Stimulated activated CD4-positive, alpha-beta T cell treated with anti-CD3 and anti-CD28 coated beads, TNF-alpha, amount 100 ng/mL, for 1 hour (primary cell): Measurements from ENCODE around the gene KIF1B.
A peak's percentile ranks its signal among the peaks of the same experiment; 100 is the strongest.
"Not testable (repeated sequence)": the region's sequence is repeated elsewhere in the genome, so short reads cannot be mapped to it uniquely, and the experiment has no call there.

Source experiments
- DNase-seq, 3 donors: peaks; one replicate each; pipeline ENCODE4 v3.0.0-alpha.2; 2020; ENCODE audit warnings: low read depth in 3 of 3, low spot score in 1 of 3

KIF1B gene

DNA sequence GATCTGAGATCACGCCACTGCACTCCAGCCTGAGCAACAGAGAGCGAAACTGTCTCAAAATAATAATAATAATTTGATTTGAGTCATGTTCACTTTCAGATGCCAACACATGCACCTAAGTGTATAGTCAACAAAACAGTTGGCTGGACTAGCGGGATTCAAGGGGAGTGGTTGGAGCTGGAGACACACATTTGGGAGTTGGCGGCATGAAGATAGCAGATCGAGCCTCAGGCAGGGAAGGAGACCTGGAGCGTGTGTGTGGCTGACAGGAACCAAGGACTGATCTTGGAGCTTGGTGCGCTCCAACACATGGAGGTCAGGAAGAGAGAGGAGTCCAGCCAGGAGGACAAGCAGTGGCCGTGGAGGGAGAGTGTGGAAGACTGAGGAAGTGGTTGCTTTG, 173.8 kb downstream of the KIF1B start:
- no peak for DNase-seq

GRCh38 chr1:10386761-10387676, 176.6 kb downstream of the KIF1B start:
- DNase-seq = no peak

GRCh38 chr1:10387677-10388386, 177.5 kb downstream of the KIF1B start:
- DNase-seq = no peak

DNA sequence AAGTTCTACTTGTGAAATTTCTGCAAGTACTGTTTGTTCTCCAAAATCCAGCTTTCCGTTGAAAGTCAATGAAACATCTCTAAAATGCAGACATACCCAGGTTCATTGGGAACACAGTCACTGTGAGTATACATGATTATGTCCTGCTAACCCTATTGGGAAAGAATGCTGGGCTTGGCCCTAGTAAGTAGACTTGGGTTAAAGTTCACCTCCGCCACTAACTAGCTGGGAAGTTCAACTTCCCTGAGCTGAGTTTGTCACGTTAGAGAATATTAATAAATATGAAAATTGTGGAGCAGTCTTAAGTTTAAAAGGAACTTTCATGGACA, 178.0 kb downstream of the KIF1B start:
- no peak for DNase-seq

GRCh38 chr1:10389271-10389973, 179.1 kb downstream of the KIF1B start:
- no peak for DNase-seq

- DNase-seq = no peak
Observed at GRCh38 chr1:10396870-10397269, 186.5 kb downstream of the KIF1B start.

DNA sequence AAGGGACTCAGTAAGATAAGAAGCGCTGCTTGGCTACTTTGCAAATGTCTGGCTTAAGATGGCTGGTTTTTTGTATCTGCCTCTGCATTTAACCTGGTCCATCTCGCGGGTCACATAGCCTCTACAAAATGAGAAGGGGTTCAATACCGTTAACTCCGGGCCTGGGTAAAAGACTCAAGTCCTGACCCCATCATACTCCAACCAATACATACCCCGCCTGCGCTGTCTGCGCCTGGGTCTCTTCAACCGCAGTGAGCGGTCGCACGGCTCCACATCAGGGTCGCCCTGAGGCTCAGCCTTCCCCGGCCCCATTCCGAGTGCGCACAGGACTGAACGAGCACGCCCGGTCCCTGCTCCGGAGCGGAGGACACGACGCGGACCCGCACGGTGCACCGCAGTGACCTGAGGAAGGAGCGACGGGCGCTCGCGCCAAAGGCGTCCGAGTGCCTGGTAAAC, 187.9 kb downstream of the KIF1B start:
- no peak for DNase-seq

DNA sequence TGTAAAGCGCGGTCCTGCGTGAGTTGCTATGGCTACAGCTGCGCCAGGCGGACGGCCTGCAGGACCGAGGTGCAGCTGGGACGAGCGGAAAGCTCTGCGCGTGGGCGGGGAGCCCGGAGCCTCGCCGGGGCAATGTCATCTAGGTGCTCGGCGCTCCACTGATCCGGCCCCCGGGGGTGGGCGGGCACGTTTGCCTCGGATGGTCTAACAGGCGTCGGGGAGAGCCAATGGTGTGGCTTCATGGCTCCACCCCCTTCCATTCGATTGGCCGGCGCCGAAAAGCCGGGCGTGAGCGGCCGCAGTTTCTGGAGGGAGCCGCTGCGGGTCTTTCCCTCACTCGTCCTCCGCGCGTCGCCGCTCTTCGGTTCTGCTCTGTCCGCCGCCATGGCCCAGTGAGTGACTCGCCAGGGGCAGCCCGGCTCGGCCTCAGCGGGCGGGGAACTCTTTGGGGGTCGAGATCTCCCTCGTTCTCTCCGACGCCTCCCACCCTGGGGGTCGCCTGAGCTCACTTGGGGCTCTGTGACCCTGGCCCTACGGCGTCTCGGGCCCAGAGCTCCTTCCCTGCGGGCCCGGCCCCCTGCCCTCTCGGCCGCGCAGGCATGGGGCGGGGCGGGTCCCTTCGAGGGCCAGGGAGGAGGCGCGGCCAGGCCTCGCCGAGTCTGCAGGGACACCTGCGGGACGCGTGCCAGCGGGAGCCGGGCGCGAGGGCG, 188.5 kb downstream of the KIF1B start, which contains the start of gene PGD:
Gene PGD (plus strand): TSS at position 331 of the 710 bp plus-strand sequence. CDS start 54 bp downstream, at position 385.
- DNase-seq = peak; percentile 91 to 95 (median 92)

DNA sequence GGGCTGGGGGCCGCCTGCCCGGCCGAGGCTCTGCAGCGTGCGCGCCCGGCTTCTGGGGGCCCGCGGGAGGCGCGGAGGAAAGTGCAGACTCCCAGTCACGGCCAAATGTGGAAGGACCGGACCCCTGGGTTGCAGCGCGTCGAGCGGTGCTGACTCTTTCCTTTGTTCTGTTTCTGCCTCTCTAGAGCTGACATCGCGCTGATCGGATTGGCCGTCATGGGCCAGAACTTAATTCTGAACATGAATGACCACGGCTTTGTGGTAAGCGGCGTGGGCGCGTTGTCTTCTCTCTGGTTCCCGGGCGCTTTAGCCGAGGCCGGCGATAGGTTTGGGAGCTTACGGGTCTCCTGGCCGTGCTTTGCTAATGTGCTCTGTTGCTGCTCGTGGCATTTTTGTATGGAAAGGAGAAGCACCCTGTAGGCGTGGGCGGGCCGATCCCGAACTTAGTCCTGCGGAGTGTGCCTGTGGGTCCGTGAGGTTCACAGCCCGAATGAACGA, 189.1 kb downstream of the KIF1B start:
- DNase-seq = peak in 1 of 3 donors; percentile 8

DNA sequence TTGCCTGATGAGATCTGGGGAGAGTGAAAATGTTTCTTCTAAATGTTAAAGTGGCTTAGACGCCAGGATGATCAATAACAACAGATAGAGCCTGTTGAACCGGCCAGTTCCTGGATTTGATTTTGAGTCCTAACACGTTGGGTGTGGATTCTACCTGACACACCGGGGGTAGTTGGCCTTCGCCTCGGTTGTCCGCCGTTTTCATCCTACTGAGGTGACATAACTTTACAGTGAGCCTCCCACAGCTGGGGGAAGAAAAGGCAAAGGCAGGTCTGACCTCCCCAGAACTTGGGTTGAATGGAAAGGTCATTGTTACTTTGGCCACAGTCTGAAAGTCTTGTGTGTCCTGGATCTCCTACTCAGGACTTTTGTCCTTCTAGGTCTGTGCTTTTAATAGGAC, 189.6 kb downstream of the KIF1B start:
- DNase-seq = no peak

DNA sequence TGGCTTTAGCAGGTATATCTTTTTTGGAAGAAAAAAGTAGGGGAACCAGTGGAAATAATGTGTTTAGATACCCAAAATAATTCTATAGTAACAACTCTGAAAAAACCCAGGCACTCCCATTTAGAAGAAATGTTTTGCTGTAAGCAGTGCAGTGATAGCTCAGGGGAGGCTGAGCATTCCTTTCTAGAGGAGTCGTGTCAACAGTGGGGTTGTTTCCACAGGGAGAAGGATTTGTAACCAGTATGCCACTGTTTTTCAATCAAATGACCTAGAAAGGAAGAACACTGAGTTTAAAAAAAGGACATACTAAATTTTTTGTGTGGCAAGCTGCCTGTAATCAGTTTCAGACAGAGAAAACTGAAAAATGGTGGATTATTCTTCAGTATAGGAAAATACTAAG, 190.9 kb downstream of the KIF1B start:
- DNase-seq = no peak

DNA sequence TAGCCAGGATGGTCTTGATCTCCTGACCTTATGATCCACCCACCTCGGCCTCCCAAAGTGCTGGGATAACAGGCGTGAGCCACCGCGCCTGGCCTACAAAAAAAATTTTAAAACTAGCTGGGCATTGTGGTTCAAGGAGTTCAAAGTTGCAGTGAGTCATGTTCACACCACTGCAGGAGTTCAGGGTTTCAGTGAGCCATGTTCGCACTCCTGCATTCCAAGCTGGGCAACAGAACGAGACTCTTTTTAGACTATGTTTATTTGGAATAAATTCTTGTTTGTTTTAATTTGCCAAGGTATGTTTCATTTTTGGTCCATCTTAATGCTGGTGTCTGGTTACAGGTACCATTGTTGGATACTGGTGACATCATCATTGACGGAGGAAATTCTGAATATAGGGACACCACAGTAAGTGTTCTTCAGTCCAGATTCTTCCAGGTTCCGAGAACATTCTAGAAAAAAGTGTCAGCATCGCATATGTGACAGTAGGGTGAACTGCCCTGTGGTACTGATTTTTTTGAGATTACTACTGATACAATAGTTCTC, 192.4 kb downstream of the KIF1B start:
- no peak for DNase-seq

- DNase-seq = no peak
Observed at GRCh38 chr1:10407201-10407600, 196.8 kb downstream of the KIF1B start.

DNA sequence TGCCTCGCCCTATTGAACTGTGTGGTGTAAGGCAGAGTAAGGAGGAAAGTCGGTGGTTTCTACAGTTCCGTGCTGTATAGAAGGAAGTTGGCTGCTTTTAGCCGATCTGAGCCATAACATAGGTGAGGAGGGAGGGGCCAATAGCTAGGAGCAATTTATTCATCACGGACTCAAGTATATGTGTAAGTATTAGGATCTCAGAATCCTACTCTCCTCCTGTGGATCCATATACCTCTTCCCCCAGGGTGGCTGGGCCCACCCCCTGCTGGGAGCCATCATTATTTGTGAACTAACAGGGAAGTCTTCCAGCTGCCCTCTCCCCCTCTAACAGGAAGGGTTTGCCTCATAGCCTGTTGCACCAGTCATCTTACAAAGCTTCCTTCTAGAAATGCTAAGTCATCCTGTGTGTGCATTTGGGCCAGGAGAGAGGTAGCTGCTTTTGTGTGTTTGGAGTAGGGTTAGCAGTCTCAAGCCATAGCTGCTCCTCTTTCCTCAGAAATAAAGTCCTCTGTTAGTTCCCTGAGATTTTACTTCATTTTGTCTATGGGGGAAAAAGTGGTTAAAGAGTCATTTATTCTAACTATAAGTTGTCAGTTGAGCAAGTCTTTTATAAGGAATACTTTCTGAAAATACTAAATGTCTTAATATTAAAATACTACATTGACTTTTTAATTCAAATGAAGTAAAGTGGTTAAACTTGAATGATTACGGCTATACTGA, 205.0 kb downstream of the KIF1B start:
- DNase-seq = no peak

GRCh38 chr1:10415967-10416366, 205.6 kb downstream of the KIF1B start:
- DNase-seq = not testable (repeated sequence)

DNA sequence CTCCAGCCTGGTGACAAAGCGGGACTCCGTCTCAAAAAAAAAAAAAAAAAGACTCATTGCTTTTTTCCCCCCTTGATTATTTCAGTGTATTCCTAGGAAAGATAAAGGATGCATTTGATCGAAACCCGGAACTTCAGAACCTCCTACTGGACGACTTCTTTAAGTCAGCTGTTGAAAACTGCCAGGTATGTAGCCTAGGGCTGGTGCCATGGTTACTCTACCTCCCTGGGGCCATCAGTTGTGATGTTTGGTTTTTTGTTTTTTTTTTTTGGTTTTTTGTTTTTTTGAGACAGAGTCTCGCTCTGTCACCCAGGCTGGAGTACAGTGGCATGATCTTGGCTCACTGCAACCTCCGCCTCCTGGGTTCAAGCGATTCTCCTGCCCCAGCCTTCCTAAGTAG, 208.4 kb downstream of the KIF1B start:
- not testable (repeated sequence) for DNase-seq

DNA sequence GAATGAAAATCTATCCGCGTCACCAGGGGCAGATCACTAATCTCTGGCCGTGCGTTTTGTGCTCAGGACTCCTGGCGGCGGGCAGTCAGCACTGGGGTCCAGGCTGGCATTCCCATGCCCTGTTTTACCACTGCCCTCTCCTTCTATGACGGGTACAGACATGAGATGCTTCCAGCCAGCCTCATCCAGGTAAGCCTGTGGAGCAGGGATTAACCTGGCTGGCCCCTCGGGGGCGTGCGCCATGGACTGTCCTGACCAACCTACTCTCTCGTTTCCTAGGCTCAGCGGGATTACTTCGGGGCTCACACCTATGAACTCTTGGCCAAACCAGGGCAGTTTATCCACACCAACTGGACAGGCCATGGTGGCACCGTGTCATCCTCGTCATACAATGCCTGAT, 209.0 kb downstream of the KIF1B start:
- DNase-seq = no peak

GRCh38 chr1:10421637-10422036, 211.3 kb downstream of the KIF1B start:
- DNase-seq = no peak

- DNase-seq = no peak
Observed at GRCh38 chr1:10424034-10424433, 213.7 kb downstream of the KIF1B start.

DNA sequence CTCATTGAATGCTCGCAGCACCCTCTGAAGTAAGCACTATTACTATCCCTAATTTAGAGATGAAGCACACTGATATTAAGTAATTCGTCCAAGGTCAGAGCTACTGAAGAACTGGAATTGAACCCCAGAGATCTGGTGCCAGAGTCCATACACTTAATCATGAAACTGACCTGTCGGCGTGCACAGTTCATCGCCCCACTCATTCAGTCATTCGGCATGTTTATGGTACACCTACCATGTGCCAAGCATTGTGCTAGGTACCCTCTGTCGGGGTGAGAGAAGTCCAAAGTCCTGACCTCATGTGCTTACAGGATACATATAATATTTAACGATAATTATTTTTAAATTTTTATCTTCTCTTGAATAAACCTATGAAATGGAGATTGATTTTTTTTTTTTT, 214.3 kb downstream of the KIF1B start:
- no peak for DNase-seq
